B cell (primary cell): ENCODE results near the gene ADGRD1. TPM values are rescaled to one million over a fixed set of nuclear protein-coding genes. Genes with fewer than 3 reads are reported as not detected.
"Not testable (repeated sequence)": the region's sequence is repeated elsewhere in the genome, so short reads cannot be mapped to it uniquely, and the experiment has no call there.

Experiments
- ATAC-seq: fragments of 200-7000 bp; cut with Tn5 transposase; one replicate; pipeline ENCODE4 v1.10.0; 2021; ENCODE audit warnings: low read depth, mild to moderate bottlenecking, moderate number of reproducible peaks, moderate library complexity
- CTCF ChIA-PET: fragments of 350-600 bp; sonication (Branson Sonifier 250); formaldehyde crosslinking; loops from one replicate; lab custom pipeline; 2021; ENCODE audit warnings: antibody characterized with exemption, inconsistent platforms; lab: Charles Lee
- POLR2A ChIA-PET: fragments of 350-600 bp; sonication (Branson Sonifier 250); formaldehyde crosslinking; loops from one replicate; lab custom pipeline; 2021; ENCODE audit warnings: antibody characterized with exemption; lab: Charles Lee
- DNase-seq: peaks from one replicate; pipeline ENCODE4 v3.0.0; 2013
- H2AFZ ChIP-seq: 2 replicates; pipeline ENCODE4 v1.6.1; 2012; ENCODE audit warnings: mild to moderate bottlenecking, low read depth, low read length; ENCODE audit not compliant: insufficient read depth, poor library complexity, severe bottlenecking
- H3K27ac ChIP-seq, 2 donors: 1 replicate in 1 of 2; 2 replicates in 1 of 2; pipeline ENCODE4 v1.5.1; 2012 to 2013; ENCODE audit warnings: low read length in 2 of 2, mild to moderate bottlenecking in 2 of 2, moderate library complexity in 1 of 2
- H3K27me3 ChIP-seq, 4 experiments: fragments of 200-600 bp in 1 of 4; sonication (generic) in 1 of 4; replicated peaks in 1 of 4; 1 replicate in 2 of 4; 2 replicates in 2 of 4; pipeline versions ENCODE4 v1.6.1 to v1.7.0; 2013 to 2016; ENCODE audit warnings: low read length in 3 of 4, mild to moderate bottlenecking in 2 of 4, mixed read lengths in 1 of 4, moderate library complexity in 1 of 4; ENCODE audit not compliant: insufficient read depth in 4 of 4, control insufficient read depth in 3 of 4; ENCODE audit errors: control extremely low read depth in 1 of 4
- H3K36me3 ChIP-seq, 2 experiments: replicated peaks in 1 of 2; 1 replicate in 1 of 2; 2 replicates in 1 of 2; pipeline versions ENCODE4 v1.6.1 to v1.7.1; 2013; ENCODE audit warnings: low read length in 1 of 2; ENCODE audit not compliant: insufficient read depth in 2 of 2, control insufficient read depth in 1 of 2; ENCODE audit errors: control extremely low read depth in 1 of 2, extremely low read depth in 1 of 2
- H3K4me1 ChIP-seq, 2 donors: fragments of 200-600 bp in 1 of 2; sonication (generic) in 1 of 2; 1 replicate in 1 of 2; 2 replicates in 1 of 2; pipeline versions ENCODE4 v1.5.1 to v1.6.1; 2013 to 2017; ENCODE audit warnings: low read length in 2 of 2; ENCODE audit not compliant: control insufficient read depth in 2 of 2, insufficient read depth in 2 of 2
- H3K4me2 ChIP-seq: replicated peaks from 2 replicates; pipeline ENCODE3; 2012; ENCODE audit warnings: mild to moderate bottlenecking, low read depth, low read length; ENCODE audit not compliant: poor library complexity, severe bottlenecking
- H3K4me3 ChIP-seq, 5 experiments: fragments of 200-600 bp in 1 of 5; sonication (generic) in 1 of 5; 1 replicate in 3 of 5; 2 replicates in 2 of 5; pipeline versions ENCODE4 v1.5.1 to v1.7.0; 2011 to 2016; ENCODE audit warnings: low read length in 4 of 5, mild to moderate bottlenecking in 4 of 5, low read depth in 2 of 5, control low read depth in 1 of 5, moderate library complexity in 1 of 5; ENCODE audit not compliant: insufficient read depth in 1 of 5; ENCODE audit errors: control extremely low read depth in 1 of 5, extremely low read depth in 1 of 5
- H3K79me2 ChIP-seq: fragments of 200-600 bp; sonication (generic); one replicate; pipeline ENCODE4 v1.6.0; 2016; ENCODE audit warnings: low read length; ENCODE audit not compliant: control insufficient read depth, insufficient read depth
- H3K9ac ChIP-seq: fragments of 200-600 bp; sonication (generic); 2 replicates; pipeline ENCODE4 v1.6.1; 2017; ENCODE audit warnings: mild to moderate bottlenecking, low read length, moderate library complexity
- H3K9me3 ChIP-seq, 3 donors: one replicate each; pipeline versions ENCODE4 v1.6.1 to v1.7.1; 2013; ENCODE audit warnings: low read length in 2 of 3; ENCODE audit not compliant: control insufficient read depth in 2 of 3, insufficient read depth in 1 of 3; ENCODE audit errors: control extremely low read depth in 1 of 3
- H4K20me1 ChIP-seq: 2 replicates; pipeline ENCODE4 v1.6.0; 2012; ENCODE audit warnings: mild to moderate bottlenecking, low read length; ENCODE audit not compliant: insufficient read depth, control insufficient read depth, poor library complexity, severe bottlenecking
- H3K27ac Mint-ChIP-seq: one replicate; pipeline ENCODE4 v1.8.0; 2021; ENCODE audit warnings: mixed read lengths
- H3K27me3 Mint-ChIP-seq: one replicate; pipeline ENCODE4 v1.8.0; 2021; ENCODE audit warnings: mixed read lengths
- H3K4me1 Mint-ChIP-seq: one replicate; pipeline ENCODE4 v1.8.0; 2021; ENCODE audit warnings: mixed read lengths
- H3K4me3 Mint-ChIP-seq: one replicate; pipeline ENCODE4 v1.8.0; 2021; ENCODE audit warnings: mixed read lengths
- H3K9me3 Mint-ChIP-seq: one replicate; pipeline ENCODE4 v1.8.0; 2022; ENCODE audit warnings: mixed read lengths; ENCODE audit not compliant: insufficient read depth
- EZH2 ChIP-seq: IDR thresholded peaks from 2 replicates; pipeline ENCODE4 v1.6.1; 2012; ENCODE audit warnings: borderline replicate concordance, low read depth, mild to moderate bottlenecking, moderate library complexity, low read length; ENCODE audit not compliant: insufficient read depth, poor library complexity, severe bottlenecking
- WGBS: methylation state at CpG from one replicate; pipeline ENCODE4 v1.1.5; 2013; ENCODE audit warnings: missing lambda C conversion rate; ENCODE audit not compliant: insufficient coverage; 5-methylcytosine and 5-hydroxymethylcytosine counted together
- intact Hi-C: fragments of 100-400 bp; cut with micrococcal nuclease; formaldehyde crosslinking; loops from one replicate; pipeline ENCODE4 v1.10.0; 2022
- polyA plus RNA-seq: library from polyadenylated mRNA; depleted of rRNA; stranded (reverse); fragments of >200 nt; gene quantifications from 2 replicates; pipeline ENCODE4 v1.2.3, GENCODE V29; 2012
- total RNA-seq, 2 donors: library from RNA; stranded (reverse); fragments of 120-200 nt in 1 of 2; gene quantifications; 1 replicate in 1 of 2; 2 replicates in 1 of 2; pipeline versions ENCODE4 v1.2.3 to v1.2.4, GENCODE V29; 2013 to 2022
- TF ChIP-seq, protein P1 (sequence below): fragments of 200-600 bp; IDR thresholded peaks from one replicate; pipeline ENCODE4 v1.8.0; 2022; ENCODE audit warnings: antibody characterized with exemption, mild to moderate bottlenecking

ADGRD1 gene
- total and polyA plus RNA-seq, 2 donors (not counting 1 experiment from before 2014, with no cell fraction given) = 1.1 to 2.2 TPM

DNA sequence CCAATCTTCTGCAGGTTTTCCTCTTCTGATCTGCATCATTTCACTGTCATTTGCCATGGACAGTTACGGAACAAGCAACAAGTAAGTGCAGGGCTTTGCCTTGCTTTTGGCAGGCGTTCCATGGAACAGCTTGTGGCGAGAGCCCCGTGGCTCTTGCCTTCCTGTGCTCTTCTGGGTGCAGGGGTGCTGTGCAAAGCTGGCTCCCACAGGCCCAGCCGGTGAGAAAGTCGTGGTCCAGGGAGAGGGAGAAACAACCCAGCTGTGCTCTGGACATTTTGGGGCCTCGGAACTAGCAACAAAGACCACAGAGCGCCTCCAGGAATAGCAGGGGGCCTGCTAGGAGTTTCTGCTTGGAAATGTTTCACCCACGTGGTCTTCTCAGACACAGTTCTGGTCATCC lies 164.7 kb downstream of the ADGRD1 start:
- no peak overlapping the region for H2AFZ ChIP-seq
- H3K36me3 ChIP-seq = no peaks in the 10 kb centered on the region
- H3K27me3 Mint-ChIP-seq = peaks cover 21% of the 10 kb centered on the region
- H3K4me3 Mint-ChIP-seq = no peak overlapping the region
- H3K4me3 ChIP-seq = no peak overlapping the region
- H3K79me2 ChIP-seq = no peaks in the 10 kb centered on the region
- no peaks in the 10 kb centered on the region for H3K4me1 ChIP-seq
- H3K27me3 ChIP-seq = peaks cover 0 to 3% (median 0%) of the 10 kb centered on the region in 4 experiments
- ChIA-PET POLR2A (no interaction called here), CTCF (interaction anchor here (0.8 to 2.0 kb wide), 2 partner anchors 14 kb away, joined by 6 read pairs; no protein-coding TSS in a partner anchor)
- H3K9me3 ChIP-seq = no peaks in the 10 kb centered on the region
- no peak overlapping the region for H3K27ac ChIP-seq
- no peak for DNase-seq
- H3K9me3 Mint-ChIP-seq = no peaks in the 10 kb centered on the region
- intact Hi-C loops = no loop called here
- no peak overlapping the region for H3K9ac ChIP-seq
- H3K4me2 ChIP-seq = no peak overlapping the region
- H3K27ac Mint-ChIP-seq = no peak overlapping the region
- no peaks in the 10 kb centered on the region for H4K20me1 ChIP-seq
- no peak for ATAC-seq
- TF ChIP-seq, protein P1, sequence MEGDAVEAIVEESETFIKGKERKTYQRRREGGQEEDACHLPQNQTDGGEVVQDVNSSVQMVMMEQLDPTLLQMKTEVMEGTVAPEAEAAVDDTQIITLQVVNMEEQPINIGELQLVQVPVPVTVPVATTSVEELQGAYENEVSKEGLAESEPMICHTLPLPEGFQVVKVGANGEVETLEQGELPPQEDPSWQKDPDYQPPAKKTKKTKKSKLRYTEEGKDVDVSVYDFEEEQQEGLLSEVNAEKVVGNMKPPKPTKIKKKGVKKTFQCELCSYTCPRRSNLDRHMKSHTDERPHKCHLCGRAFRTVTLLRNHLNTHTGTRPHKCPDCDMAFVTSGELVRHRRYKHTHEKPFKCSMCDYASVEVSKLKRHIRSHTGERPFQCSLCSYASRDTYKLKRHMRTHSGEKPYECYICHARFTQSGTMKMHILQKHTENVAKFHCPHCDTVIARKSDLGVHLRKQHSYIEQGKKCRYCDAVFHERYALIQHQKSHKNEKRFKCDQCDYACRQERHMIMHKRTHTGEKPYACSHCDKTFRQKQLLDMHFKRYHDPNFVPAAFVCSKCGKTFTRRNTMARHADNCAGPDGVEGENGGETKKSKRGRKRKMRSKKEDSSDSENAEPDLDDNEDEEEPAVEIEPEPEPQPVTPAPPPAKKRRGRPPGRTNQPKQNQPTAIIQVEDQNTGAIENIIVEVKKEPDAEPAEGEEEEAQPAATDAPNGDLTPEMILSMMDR = no peak
- TF ChIP-seq EZH2 = no peak
- no peaks in the 10 kb centered on the region for H3K4me1 Mint-ChIP-seq
- 77% methylated on average over 9 of the region's 9 CpGs for WGBS

DNA sequence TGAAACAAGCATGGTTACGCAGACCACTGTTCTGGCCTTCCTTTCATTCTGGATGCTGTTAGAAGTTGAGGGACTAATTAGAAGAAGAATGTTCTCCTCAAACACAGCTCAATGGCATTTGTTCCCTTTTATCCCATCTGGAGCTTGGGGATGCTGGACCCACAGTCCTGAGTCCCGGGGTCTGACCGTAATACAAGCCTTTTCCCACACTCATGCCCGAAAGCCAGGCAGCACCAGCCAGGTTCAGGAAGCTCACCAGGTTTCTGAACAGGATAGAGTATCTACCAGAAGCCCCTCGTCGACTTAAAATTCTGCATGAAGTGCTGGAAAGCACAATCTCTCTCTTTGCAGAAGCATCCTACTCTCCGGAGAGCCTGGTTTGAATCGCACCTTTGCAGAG lies 165.6 kb downstream of the ADGRD1 start:
- H3K4me2 ChIP-seq, H3K4me3 ChIP-seq, intact Hi-C loops, H3K9me3 Mint-ChIP-seq, H2AFZ ChIP-seq, H3K36me3 ChIP-seq, H3K9ac ChIP-seq, H4K20me1 ChIP-seq, H3K27ac ChIP-seq, ATAC-seq, H3K27me3 ChIP-seq, H3K4me1 Mint-ChIP-seq, H3K4me3 Mint-ChIP-seq, H3K79me2 ChIP-seq, H3K9me3 ChIP-seq, H3K4me1 ChIP-seq, POLR2A ChIA-PET, H3K27ac Mint-ChIP-seq, DNase-seq: not testable (repeated sequence)
- H3K27me3 Mint-ChIP-seq = peaks cover 18% of the 10 kb centered on the region
- CTCF ChIA-PET = interaction anchor here (1.0 kb wide), 1 partner anchor 13 kb away, joined by 3 read pairs; no protein-coding TSS in a partner anchor
- WGBS = 78% methylated on average over 3 of the region's 8 CpGs
